NT2/D1 (cell line): ENCODE results near the gene MAGI2.

ENCODE experiments used
- DNase-seq: peaks from one replicate; pipeline ENCODE4 v3.0.0-alpha.2; 2011; ENCODE audit warnings: low read depth, low spot score
- H3K27me3 ChIP-seq: 2 replicates; pipeline ENCODE4 v1.6.0; 2011; ENCODE audit warnings: mild to moderate bottlenecking; ENCODE audit not compliant: insufficient read length, insufficient read depth
- H3K36me3 ChIP-seq: 2 replicates; pipeline ENCODE4 v1.6.1; 2011; ENCODE audit warnings: mild to moderate bottlenecking, low read length, mixed read lengths; ENCODE audit not compliant: insufficient read depth, insufficient read length
- H3K4me1 ChIP-seq: 2 replicates; pipeline ENCODE4 v1.5.1; 2011; ENCODE audit not compliant: insufficient read depth, insufficient read length
- H3K4me3 ChIP-seq: 2 replicates; pipeline ENCODE4 v1.5.1; 2011; ENCODE audit warnings: low read depth; ENCODE audit not compliant: insufficient read length
- H3K9ac ChIP-seq: 2 replicates; pipeline ENCODE4 v1.6.0; 2011; ENCODE audit warnings: low read depth; ENCODE audit not compliant: insufficient read length
- H3K9me3 ChIP-seq: 2 replicates; pipeline ENCODE4 v1.5.1; 2011; ENCODE audit warnings: mild to moderate bottlenecking, low read length; ENCODE audit not compliant: insufficient read depth
- SUZ12 ChIP-seq: IDR thresholded peaks from 2 replicates; pipeline ENCODE4 v1.6.1; 2011; ENCODE audit not compliant: insufficient read length, insufficient read depth; ENCODE audit errors: extremely low read depth
- YY1 ChIP-seq: IDR thresholded peaks from 2 replicates; pipeline ENCODE4 v1.6.1; 2011; ENCODE audit not compliant: insufficient read length, insufficient read depth
- ZNF274 ChIP-seq: IDR thresholded peaks from 2 replicates; pipeline ENCODE4 v1.6.1; 2011; ENCODE audit warnings: mild to moderate bottlenecking, low read depth, low read length

The MAGI2 gene

DNA sequence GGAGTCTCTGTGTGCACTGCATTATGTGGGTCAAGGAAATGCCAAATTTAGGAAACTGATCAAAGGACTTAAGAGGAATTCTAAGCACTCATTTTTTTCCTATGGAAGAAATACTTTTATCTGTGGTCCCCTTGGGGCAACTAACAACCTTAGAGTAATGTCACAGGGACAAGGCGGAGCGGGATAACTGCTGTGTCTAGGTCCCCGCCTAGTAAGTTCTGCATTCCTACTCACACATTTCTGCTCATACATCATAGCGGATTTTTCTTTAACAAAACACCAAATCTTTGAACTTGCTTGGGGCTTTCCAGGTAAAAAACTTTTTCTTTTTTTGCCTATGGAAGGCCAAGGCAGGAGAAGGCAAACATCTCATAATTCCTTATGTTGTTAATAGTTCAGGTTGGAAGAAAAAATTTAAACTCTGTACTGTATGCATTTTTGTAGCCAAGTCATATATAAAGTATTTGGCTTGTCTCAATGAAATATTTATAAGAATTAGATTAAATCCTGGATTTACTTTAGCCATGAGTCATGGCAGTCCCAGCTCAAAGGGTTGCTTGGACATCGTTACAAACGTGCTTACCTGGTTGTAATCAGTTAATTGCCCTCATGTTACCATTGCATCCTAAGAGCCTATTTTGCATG is 1369.9 kb downstream of the MAGI2 start:
- Histone ChIP-seq H3K4me1 (no peaks in the 10 kb centered on the region), H3K9me3 (no peaks in the 10 kb centered on the region), H3K36me3 (no peaks in the 10 kb centered on the region), H3K9ac (no peak overlapping the region), H3K4me3 (no peak overlapping the region), H3K27me3 (no peaks in the 10 kb centered on the region)
- TF ChIP-seq SUZ12 (no peak), YY1 (no peak), ZNF274 (no peak)
- no peak for DNase-seq

DNA sequence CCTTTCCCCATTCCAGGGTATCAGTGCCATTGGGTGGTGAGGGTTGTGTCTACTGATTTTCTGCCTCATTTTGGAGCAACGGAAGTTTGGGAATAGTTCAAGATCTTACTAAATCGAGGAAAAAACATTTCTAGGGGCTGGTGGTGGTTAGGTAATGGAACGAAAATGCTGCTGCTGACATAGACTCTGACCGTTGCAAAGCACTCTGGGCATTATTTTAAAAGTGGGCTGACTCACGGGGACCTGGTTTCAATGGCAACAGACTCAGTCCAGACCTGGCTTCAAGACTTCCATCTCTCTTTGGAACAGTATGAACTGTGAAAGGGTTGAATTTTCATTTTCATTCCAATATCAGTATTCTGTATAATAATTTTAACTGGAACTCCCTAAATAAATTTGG is 1370.9 kb downstream of the MAGI2 start:
- Histone ChIP-seq H3K36me3 (no peaks in the 10 kb centered on the region), H3K4me3 (no peak overlapping the region), H3K27me3 (no peaks in the 10 kb centered on the region), H3K9ac (no peak overlapping the region), H3K4me1 (no peaks in the 10 kb centered on the region), H3K9me3 (no peaks in the 10 kb centered on the region)
- TF ChIP-seq SUZ12, result no peak
- no peak for TF ChIP-seq ZNF274
- TF ChIP-seq YY1, result no peak
- no peak for DNase-seq

DNA sequence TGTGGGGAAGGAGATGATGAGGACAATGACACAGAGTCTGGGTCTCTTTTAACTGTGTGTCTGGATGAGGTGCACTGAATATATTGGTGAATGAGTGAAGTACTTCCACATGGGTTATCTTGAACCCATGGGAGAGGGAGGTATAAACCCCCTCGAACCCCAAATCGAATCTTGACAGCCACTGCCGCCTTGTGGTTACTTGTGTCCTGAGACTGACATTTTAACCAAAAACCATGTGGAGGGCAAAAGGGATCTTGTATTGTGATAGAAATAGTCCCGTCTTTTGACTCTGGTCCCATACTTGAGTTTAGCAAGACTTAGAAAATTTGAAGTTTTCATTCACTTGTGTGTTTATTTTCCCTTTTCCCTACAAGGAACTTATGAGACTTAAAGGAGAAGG is 1371.6 kb downstream of the MAGI2 start:
- H3K9me3 ChIP-seq, result no peaks in the 10 kb centered on the region
- H3K4me1 ChIP-seq, result no peaks in the 10 kb centered on the region
- DNase-seq, result no peak
- no peak overlapping the region for H3K4me3 ChIP-seq
- no peak for TF ChIP-seq YY1
- TF ChIP-seq ZNF274, result no peak
- TF ChIP-seq SUZ12, result no peak
- no peaks in the 10 kb centered on the region for H3K27me3 ChIP-seq
- H3K36me3 ChIP-seq, result no peaks in the 10 kb centered on the region
- no peak overlapping the region for H3K9ac ChIP-seq

DNA sequence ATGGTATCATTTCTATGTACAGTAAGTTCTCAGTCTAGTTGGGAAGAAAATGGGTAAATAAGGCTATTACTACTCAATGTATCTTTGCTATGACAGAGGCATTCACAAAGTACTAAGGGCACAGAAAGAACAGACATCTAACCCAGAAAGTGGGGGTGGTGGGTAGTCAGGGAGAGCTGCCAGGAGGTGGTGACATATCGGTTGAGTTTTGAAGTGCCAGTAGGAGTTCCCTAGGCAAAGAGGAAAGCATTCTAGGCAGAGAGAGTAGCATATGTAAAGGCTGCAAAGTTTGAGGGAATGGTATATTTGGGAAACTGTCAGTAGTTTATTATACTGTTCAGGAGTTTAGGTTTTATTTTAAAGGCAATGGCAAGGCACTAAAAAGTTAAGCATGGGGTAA is 1372.1 kb downstream of the MAGI2 start:
- no peaks in the 10 kb centered on the region for H3K4me1 ChIP-seq
- no peak for TF ChIP-seq YY1
- no peak for TF ChIP-seq SUZ12
- TF ChIP-seq ZNF274, result no peak
- no peak for DNase-seq
- H3K9me3 ChIP-seq, result no peaks in the 10 kb centered on the region
- no peak overlapping the region for H3K4me3 ChIP-seq
- H3K36me3 ChIP-seq, result no peaks in the 10 kb centered on the region
- H3K9ac ChIP-seq, result no peak overlapping the region
- H3K27me3 ChIP-seq, result no peaks in the 10 kb centered on the region

DNA sequence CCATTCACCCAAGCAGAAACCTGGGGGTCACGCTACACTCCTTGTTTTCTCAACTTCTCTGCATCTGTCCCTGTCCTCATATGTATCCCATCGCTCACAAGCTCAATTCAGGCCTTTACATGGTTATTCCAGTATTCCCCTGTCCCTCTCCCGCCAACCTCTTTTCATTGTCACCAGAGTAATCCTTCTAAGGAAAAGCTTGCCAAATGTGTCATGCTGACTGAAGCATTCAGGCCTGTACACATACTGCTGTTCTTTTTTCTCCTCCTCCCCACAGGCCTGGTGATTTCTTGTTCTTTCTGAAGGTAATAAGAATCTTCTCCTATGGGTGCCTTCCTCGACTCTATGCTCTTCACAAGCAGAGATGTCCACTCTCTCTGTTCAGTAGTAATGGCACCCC is 1372.7 kb downstream of the MAGI2 start:
- Histone ChIP-seq H3K9me3 (no peaks in the 10 kb centered on the region), H3K27me3 (no peaks in the 10 kb centered on the region), H3K4me1 (no peaks in the 10 kb centered on the region), H3K9ac (no peak overlapping the region), H3K36me3 (no peaks in the 10 kb centered on the region), H3K4me3 (no peak overlapping the region)
- DNase-seq, result no peak
- TF ChIP-seq SUZ12 (no peak), YY1 (no peak), ZNF274 (no peak)

DNA sequence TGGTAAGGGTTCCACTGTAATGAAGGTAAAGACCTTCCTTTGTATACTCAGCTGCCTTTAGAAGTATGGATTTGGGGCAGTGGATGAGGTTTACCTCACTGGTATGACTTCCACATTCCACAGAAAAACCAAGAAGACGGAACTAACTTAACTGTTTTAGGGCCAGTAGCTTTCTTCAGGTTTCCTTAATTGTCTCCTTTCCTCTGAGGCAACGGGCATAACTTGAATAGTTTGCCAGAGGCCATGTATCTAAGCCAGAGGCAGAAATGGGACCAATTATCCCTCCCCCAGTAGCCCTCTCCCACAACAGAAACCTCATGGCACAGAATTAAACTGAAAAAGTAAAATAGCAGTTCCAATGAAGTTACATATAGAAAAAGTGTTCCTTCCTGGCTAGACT is 1373.2 kb downstream of the MAGI2 start:
- Histone ChIP-seq H3K9me3 (no peaks in the 10 kb centered on the region), H3K4me1 (no peaks in the 10 kb centered on the region), H3K36me3 (no peaks in the 10 kb centered on the region), H3K27me3 (no peaks in the 10 kb centered on the region), H3K4me3 (no peak overlapping the region), H3K9ac (no peak overlapping the region)
- no peak for DNase-seq
- no peak for TF ChIP-seq ZNF274
- TF ChIP-seq SUZ12, result no peak
- TF ChIP-seq YY1, result no peak

DNA sequence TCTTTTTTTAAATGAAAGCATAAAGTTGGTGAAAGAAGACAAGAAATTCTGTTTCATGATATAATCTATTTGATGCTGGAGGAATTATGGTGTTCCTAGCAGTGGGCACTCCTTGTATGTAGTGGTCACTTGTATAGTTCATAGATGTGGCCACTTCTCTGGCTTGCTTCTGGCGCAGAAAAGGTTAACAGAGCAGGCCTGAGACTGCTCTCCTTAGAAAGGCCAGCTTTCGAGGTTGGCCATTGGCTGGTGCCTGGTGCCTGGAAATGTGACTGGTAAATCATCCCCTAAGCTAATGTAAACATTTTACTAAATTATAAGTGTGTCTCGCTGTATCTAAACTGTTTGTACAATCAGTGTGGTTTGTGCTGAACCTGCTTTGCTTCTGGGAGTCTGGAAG is 1378.8 kb downstream of the MAGI2 start:
- H3K4me3 ChIP-seq, result no peak overlapping the region
- DNase-seq, result no peak
- TF ChIP-seq YY1 (no peak), ZNF274 (no peak), SUZ12 (no peak)

DNA sequence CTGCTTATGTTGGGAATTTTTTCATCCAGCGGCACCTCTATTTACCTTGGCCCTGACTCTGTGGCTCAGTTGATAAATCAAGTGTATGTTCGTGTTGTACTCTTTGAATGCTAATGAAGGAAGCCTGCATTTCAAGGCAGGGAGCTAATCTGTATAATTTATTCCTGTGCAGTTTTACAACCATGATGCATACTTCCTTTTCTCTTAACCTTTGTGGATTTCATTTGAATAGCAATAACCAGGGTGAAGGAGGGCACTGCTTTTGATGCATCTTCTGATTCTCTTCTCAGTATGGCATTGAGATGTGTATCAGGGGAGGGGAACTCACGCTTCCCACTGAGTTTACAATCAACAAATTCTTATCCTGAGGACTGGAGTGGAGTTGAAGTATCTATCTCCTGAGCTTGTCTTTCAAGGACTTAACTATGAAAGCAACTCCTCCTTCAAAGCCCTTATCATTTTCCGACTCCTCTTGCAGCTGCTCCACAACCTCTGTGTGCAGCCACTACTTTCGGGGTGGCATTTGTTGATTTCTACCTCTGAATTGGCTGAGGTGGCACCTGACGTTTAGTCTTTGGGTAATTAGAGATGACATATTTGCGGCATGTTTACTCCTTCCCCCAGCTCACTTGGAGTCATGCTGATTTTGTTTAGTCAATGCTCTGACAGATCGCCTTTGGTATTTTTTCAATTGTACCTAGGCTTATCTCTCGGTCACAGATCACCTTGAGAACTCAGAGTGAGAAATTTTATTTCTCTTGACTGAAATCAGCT is 1379.7 kb downstream of the MAGI2 start:
- Histone ChIP-seq H3K9ac (no peak overlapping the region), H3K36me3 (no peaks in the 10 kb centered on the region), H3K27me3 (no peaks in the 10 kb centered on the region), H3K9me3 (no peaks in the 10 kb centered on the region), H3K4me3 (no peak overlapping the region), H3K4me1 (no peaks in the 10 kb centered on the region)
- DNase-seq, result no peak
- TF ChIP-seq ZNF274, result no peak
- no peak for TF ChIP-seq SUZ12
- no peak for TF ChIP-seq YY1

More for the DNA sequence above, 1378.8 kb downstream of the MAGI2 start:
- Histone ChIP-seq H3K27me3 (no peaks in the 10 kb centered on the region), H3K4me1 (no peaks in the 10 kb centered on the region), H3K9ac (no peak overlapping the region), H3K9me3 (no peaks in the 10 kb centered on the region), H3K36me3 (no peaks in the 10 kb centered on the region)
